ENCODE measurements around the gene BNC2. TPM values are rescaled to one million over a fixed set of nuclear protein-coding genes. Genes with fewer than 3 reads are reported as not detected.

BNC2 gene
- total RNA-seq, 1 donor from 2014 or later: not detected

GRCh38 chr9:16530669-16531642 is 339.5 kb downstream of the BNC2 start:
- no peaks in the 10 kb centered on the region for H3K36me3 Mint-ChIP-seq (ENCODE audit: low read depth)
- no peak overlapping the region for H3K4me3 Mint-ChIP-seq
- no peaks in the 10 kb centered on the region for H3K9me3 Mint-ChIP-seq
- DNase-seq (ENCODE audit: low spot score): no peak
- no peaks in the 10 kb centered on the region for H3K4me1 Mint-ChIP-seq (ENCODE audit: low read depth)
- no peak overlapping the region for H3K27ac Mint-ChIP-seq
- intact Hi-C loops (cut with micrococcal nuclease): no loop called here
- H3K27me3 Mint-ChIP-seq (ENCODE audit: insufficient read depth): no peaks in the 10 kb centered on the region

- DNase-seq (ENCODE audit: low spot score): no peak
- Mint-ChIP-seq H3K4me3 (no peak overlapping the region), H3K9me3 (peaks cover 2% of the 10 kb centered on the region), H3K4me1 (ENCODE audit: low read depth) (no peaks in the 10 kb centered on the region), H3K27ac (no peak overlapping the region), H3K36me3 (ENCODE audit: low read depth) (no peaks in the 10 kb centered on the region), H3K27me3 (ENCODE audit: insufficient read depth) (no peaks in the 10 kb centered on the region)
- intact Hi-C loops (cut with micrococcal nuclease): no loop called here
These were observed 342.9 kb downstream of the BNC2 start for GRCh38 chr9:16527573-16527972.

- intact Hi-C loops (cut with micrococcal nuclease): no loop called here
- H3K27me3 Mint-ChIP-seq (ENCODE audit: insufficient read depth): no peaks in the 10 kb centered on the region
- H3K4me1 Mint-ChIP-seq (ENCODE audit: low read depth): no peaks in the 10 kb centered on the region
- no peak overlapping the region for H3K4me3 Mint-ChIP-seq
- H3K9me3 Mint-ChIP-seq: peaks cover 3% of the 10 kb centered on the region
- DNase-seq (ENCODE audit: low spot score): no peak
- no peak overlapping the region for H3K27ac Mint-ChIP-seq
- no peaks in the 10 kb centered on the region for H3K36me3 Mint-ChIP-seq (ENCODE audit: low read depth)
These were observed 344.1 kb downstream of the BNC2 start for GRCh38 chr9:16526380-16526779.

- DNase-seq (ENCODE audit: low spot score): no peak
- peaks cover 3% of the 10 kb centered on the region for H3K9me3 Mint-ChIP-seq
- H3K27me3 Mint-ChIP-seq (ENCODE audit: insufficient read depth): no peaks in the 10 kb centered on the region
- H3K27ac Mint-ChIP-seq: no peak overlapping the region
- no peak overlapping the region for H3K4me3 Mint-ChIP-seq
- H3K4me1 Mint-ChIP-seq (ENCODE audit: low read depth): no peaks in the 10 kb centered on the region
- intact Hi-C loops (cut with micrococcal nuclease): no loop called here
- no peaks in the 10 kb centered on the region for H3K36me3 Mint-ChIP-seq (ENCODE audit: low read depth)
These were observed 345.6 kb downstream of the BNC2 start for GRCh38 chr9:16524823-16525222.

GRCh38 chr9:16524078-16524477 is 346.4 kb downstream of the BNC2 start:
- Mint-ChIP-seq H3K27ac (no peak overlapping the region), H3K4me1 (ENCODE audit: low read depth) (no peaks in the 10 kb centered on the region), H3K27me3 (ENCODE audit: insufficient read depth) (no peaks in the 10 kb centered on the region), H3K4me3 (no peak overlapping the region), H3K9me3 (peaks cover 3% of the 10 kb centered on the region), H3K36me3 (ENCODE audit: low read depth) (no peaks in the 10 kb centered on the region)
- intact Hi-C loops (cut with micrococcal nuclease): no loop called here
- DNase-seq (ENCODE audit: low spot score): no peak

GRCh38 chr9:16521868-16522411 is 348.5 kb downstream of the BNC2 start:
- DNase-seq (ENCODE audit: low spot score): no peak
- intact Hi-C loops (cut with micrococcal nuclease): no loop called here
- no peak overlapping the region for H3K4me3 Mint-ChIP-seq
- H3K9me3 Mint-ChIP-seq: peaks cover 3% of the 10 kb centered on the region
- no peak overlapping the region for H3K27ac Mint-ChIP-seq
- no peaks in the 10 kb centered on the region for H3K4me1 Mint-ChIP-seq (ENCODE audit: low read depth)
- no peaks in the 10 kb centered on the region for H3K36me3 Mint-ChIP-seq (ENCODE audit: low read depth)
- H3K27me3 Mint-ChIP-seq (ENCODE audit: insufficient read depth): no peaks in the 10 kb centered on the region

GRCh38 chr9:16519001-16519400 is 351.5 kb downstream of the BNC2 start:
- Mint-ChIP-seq H3K4me1 (ENCODE audit: low read depth) (no peaks in the 10 kb centered on the region), H3K4me3 (no peak overlapping the region), H3K27me3 (ENCODE audit: insufficient read depth) (no peaks in the 10 kb centered on the region), H3K9me3 (peaks cover 3% of the 10 kb centered on the region), H3K36me3 (ENCODE audit: low read depth) (no peaks in the 10 kb centered on the region), H3K27ac (no peak overlapping the region)
- intact Hi-C loops (cut with micrococcal nuclease): no loop called here
- DNase-seq (ENCODE audit: low spot score): no peak

GRCh38 chr9:16516891-16517290 is 353.6 kb downstream of the BNC2 start:
- Mint-ChIP-seq H3K4me3 (no peak overlapping the region), H3K27ac (no peak overlapping the region)
- intact Hi-C loops (cut with micrococcal nuclease): no loop called here

GRCh38 chr9:16515879-16516301 is 354.6 kb downstream of the BNC2 start:
- intact Hi-C loops (cut with micrococcal nuclease): no loop called here

More at GRCh38 chr9:16516891-16517290, 353.6 kb downstream of the BNC2 start:
- H3K27me3 Mint-ChIP-seq (ENCODE audit: insufficient read depth): no peaks in the 10 kb centered on the region
- H3K9me3 Mint-ChIP-seq: no peaks in the 10 kb centered on the region
- H3K4me1 Mint-ChIP-seq (ENCODE audit: low read depth): no peaks in the 10 kb centered on the region
- no peaks in the 10 kb centered on the region for H3K36me3 Mint-ChIP-seq (ENCODE audit: low read depth)
- DNase-seq (ENCODE audit: low spot score): no peak

GRCh38 chr9:16515207-16515606 is 355.3 kb downstream of the BNC2 start:
- H3K36me3 Mint-ChIP-seq (ENCODE audit: low read depth): no peaks in the 10 kb centered on the region
- no peaks in the 10 kb centered on the region for H3K4me1 Mint-ChIP-seq (ENCODE audit: low read depth)
- no peaks in the 10 kb centered on the region for H3K27me3 Mint-ChIP-seq (ENCODE audit: insufficient read depth)
- no peaks in the 10 kb centered on the region for H3K9me3 Mint-ChIP-seq
- H3K27ac Mint-ChIP-seq: no peak overlapping the region
- no peak for DNase-seq (ENCODE audit: low spot score)
- intact Hi-C loops (cut with micrococcal nuclease): no loop called here
- no peak overlapping the region for H3K4me3 Mint-ChIP-seq

More at GRCh38 chr9:16515879-16516301, 354.6 kb downstream of the BNC2 start:
- Mint-ChIP-seq H3K4me1 (ENCODE audit: low read depth) (no peaks in the 10 kb centered on the region), H3K27me3 (ENCODE audit: insufficient read depth) (no peaks in the 10 kb centered on the region), H3K27ac (no peak overlapping the region), H3K36me3 (ENCODE audit: low read depth) (no peaks in the 10 kb centered on the region), H3K9me3 (no peaks in the 10 kb centered on the region), H3K4me3 (no peak overlapping the region)
- no peak for DNase-seq (ENCODE audit: low spot score)

- Mint-ChIP-seq H3K4me1 (ENCODE audit: low read depth) (no peaks in the 10 kb centered on the region), H3K4me3 (no peak overlapping the region), H3K27me3 (ENCODE audit: insufficient read depth) (no peaks in the 10 kb centered on the region), H3K9me3 (no peaks in the 10 kb centered on the region), H3K36me3 (ENCODE audit: low read depth) (no peaks in the 10 kb centered on the region), H3K27ac (no peak overlapping the region)
- DNase-seq (ENCODE audit: low spot score): no peak
- intact Hi-C loops (cut with micrococcal nuclease): no loop called here
These were observed 356.3 kb downstream of the BNC2 start for GRCh38 chr9:16514131-16514530.

- H3K9me3 Mint-ChIP-seq: peaks cover 4% of the 10 kb centered on the region
- no peaks in the 10 kb centered on the region for H3K27me3 Mint-ChIP-seq (ENCODE audit: insufficient read depth)
- no peaks in the 10 kb centered on the region for H3K36me3 Mint-ChIP-seq (ENCODE audit: low read depth)
- no peaks in the 10 kb centered on the region for H3K4me1 Mint-ChIP-seq (ENCODE audit: low read depth)
- H3K4me3 Mint-ChIP-seq: no peak overlapping the region
- intact Hi-C loops (cut with micrococcal nuclease): no loop called here
- DNase-seq (ENCODE audit: low spot score): no peak
- H3K27ac Mint-ChIP-seq: no peak overlapping the region
These were observed 358.2 kb downstream of the BNC2 start for GRCh38 chr9:16512281-16512680.

GRCh38 chr9:16510482-16510881 is 360.0 kb downstream of the BNC2 start:
- no peak for DNase-seq (ENCODE audit: low spot score)
- no peak overlapping the region for H3K4me3 Mint-ChIP-seq
- H3K9me3 Mint-ChIP-seq: peaks cover 4% of the 10 kb centered on the region
- H3K36me3 Mint-ChIP-seq (ENCODE audit: low read depth): no peaks in the 10 kb centered on the region
- no peaks in the 10 kb centered on the region for H3K4me1 Mint-ChIP-seq (ENCODE audit: low read depth)
- intact Hi-C loops (cut with micrococcal nuclease): no loop called here
- no peak overlapping the region for H3K27ac Mint-ChIP-seq
- no peaks in the 10 kb centered on the region for H3K27me3 Mint-ChIP-seq (ENCODE audit: insufficient read depth)

Data from activated T-helper 1 cell treated with anti-CD3 and anti-CD28 coated beads, Interleukin-12 subunit alpha, Interleukin-12 subunit beta, Interleukin-2, Interleukin-4 antibody, amounts not matched to agents 30 ng/mL and 10 ng/mL and 1 ng/mL, durations not matched to agents 14 hours and 24 hours and 36 hours (primary cell).